GM18519 (cell line): ENCODE results near the gene SETD4.
"Not testable (repeated sequence)": the region's sequence is repeated elsewhere in the genome, so short reads cannot be mapped to it uniquely, and the experiment has no call there.

Experiments used
- ATAC-seq: cut with Tn5 transposase; IDR thresholded peaks from one replicate; pipeline ENCODE4 v1.9.1; 2021; ENCODE audit warnings: mild to moderate bottlenecking, moderate library complexity; ENCODE audit not compliant: unreplicated experiment, low FRiP score

The SETD4 gene

DNA sequence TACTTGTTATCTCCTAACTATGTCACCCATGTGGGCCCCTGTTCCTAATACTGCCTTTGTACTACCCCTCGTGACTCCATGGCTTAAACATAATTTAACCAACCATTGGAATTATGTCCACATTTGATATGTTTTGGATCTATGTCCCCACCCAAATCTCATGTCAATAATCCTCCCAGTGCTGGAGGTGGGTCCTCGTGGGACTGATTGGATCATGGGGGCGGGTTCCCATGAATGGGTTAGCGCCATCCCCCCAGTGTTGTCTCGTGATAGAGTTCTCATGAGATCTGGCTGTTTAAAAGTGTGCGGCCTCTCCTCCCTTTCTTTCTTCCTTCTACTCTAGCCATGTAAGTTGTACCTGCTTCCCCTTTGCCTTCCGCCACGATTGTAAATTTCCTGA, 19.3 kb upstream of the SETD4 start:
- ATAC-seq: no peak

DNA sequence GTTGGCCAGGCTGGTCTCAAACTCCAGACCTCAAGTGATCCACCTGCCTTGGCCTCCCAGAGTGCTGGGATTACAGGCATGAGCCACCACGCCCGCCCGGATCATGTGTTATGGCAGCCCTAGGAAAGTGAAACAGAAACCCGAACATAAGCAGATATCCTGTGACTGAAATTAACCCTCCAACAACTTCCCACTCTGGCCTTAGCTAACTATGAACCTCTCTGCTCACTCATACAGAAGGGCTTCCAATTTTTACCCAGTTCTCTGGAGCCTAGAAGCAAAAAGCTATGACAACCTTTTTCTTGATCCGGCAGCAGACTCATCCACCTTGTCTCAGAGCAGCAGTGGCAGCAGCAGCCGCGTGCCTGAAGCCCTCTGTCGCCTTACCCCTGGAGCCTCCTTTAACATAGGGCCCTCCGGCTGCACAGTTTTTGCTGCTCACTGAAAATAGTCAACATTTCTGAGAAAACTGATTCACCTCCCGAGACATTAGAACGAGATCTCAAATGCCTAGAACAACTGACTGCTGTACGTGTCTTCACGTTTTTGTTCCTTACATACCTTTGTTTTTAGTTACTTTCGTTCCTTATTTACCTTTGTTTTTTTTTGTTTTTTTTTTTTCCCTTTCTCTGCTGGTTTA, 18.8 kb upstream of the SETD4 start:
- no peak for ATAC-seq

DNA sequence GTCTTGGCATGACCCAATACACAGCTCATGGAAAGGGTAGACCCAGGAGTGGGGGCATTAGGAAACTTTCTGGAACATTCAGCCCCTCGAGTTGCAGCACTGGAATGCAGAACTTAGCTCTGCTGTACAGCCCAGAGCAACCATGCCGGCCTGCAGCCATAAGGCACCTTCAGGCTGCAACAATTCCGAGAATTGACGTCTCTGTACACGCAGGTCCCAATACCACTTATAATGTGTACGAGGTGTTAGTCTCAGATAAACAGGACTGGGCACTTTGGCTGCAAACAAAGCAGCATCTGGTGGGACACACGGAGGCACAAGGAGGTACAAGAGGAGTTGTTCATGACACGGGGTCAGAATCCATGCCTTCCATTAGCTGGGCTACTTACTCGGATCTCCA, 17.4 kb upstream of the SETD4 start:
- ATAC-seq: no peak

DNA sequence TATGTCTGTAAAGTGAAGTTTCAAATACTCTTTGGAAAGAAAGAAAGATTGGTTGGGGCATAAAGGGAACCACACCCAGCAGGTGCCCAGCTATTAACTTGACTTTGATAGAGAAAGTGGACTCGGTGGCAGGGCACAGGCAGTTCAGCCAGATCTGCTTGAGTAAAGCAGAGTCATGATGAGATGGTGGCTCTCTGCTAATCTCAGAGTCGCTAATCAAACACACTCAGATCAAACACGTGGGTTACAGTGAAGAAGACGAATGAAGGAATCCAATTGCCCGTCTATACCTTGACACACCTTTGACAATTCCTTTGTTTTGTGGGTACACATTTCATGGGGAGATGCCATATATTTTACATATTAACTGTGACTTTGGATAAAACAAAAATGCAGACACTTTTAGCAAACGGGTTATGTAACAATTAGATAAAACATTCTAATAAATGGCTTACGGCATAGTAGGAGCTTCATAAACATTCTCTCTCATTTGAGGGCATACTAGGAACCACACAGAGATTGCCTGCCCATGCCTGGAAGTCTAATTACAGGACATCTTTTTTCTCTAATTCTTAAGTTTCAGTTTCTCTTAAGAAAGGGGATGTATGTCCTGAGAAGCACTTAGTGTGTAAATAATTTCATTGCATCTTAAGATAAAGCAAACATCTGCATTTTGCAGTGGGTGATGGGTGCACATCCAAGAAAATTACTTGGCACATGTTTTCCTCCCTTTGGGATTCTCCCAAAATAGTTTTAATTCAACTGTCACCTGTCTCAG, 16.7 kb upstream of the SETD4 start:
- no peak for ATAC-seq

DNA sequence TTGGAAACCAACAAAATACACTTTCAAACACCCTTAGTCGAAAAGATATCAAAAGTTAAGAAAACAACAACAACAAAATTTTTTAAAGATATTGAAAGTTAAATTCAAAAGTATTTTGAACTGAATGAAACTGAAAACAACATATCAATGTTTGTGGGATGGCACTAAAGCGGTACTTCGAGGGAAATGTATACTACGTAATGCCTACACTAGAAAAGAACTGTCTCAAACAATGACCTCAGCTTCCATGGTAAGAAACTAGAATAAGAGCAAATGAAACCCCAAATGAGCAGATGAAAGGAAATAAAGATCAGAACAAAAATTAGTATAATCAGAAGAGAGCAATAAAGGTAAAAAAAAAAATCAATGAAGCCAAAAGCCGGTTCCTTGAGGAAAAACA, 15.6 kb upstream of the SETD4 start:
- ATAC-seq: no peak

DNA sequence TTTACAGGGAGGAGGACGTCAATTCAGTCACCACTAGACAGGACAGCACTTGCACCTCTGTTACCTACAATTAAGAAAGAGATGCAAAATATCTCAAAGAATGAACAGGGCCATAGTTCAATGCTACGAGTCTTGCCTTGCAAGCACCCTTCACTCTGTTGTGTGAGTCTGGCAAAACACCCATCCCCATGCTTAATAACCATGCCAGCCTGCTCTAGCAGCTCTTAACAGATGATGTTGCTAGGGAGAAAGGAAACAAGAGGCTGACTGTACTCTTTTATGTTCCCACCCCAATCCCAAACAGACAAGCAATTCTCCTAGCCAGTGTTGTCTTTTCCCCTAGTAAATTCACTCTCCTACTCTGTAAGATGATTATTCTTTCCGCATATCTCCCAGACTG, 14.8 kb upstream of the SETD4 start:
- no peak for ATAC-seq

DNA sequence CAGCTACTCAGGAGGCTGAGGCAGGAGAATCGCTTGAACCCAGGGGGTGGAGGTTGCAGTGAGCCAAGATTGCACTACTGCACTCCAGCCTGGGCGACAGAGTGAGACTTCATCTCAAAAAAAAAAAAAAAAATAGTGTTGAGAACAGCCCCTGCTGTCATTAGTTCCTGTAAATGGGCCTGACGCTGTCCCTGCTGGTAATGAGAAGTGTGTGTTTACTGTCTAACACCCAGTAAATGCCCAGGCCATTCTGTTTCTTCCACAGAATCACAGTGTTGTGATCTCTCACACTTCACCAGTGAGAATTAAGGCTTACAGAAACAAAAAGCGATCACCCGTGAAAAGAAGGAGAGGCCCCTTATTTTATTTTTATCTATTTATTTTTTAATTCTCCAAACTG, 13.6 kb upstream of the SETD4 start:
- ATAC-seq: not testable (repeated sequence)

DNA sequence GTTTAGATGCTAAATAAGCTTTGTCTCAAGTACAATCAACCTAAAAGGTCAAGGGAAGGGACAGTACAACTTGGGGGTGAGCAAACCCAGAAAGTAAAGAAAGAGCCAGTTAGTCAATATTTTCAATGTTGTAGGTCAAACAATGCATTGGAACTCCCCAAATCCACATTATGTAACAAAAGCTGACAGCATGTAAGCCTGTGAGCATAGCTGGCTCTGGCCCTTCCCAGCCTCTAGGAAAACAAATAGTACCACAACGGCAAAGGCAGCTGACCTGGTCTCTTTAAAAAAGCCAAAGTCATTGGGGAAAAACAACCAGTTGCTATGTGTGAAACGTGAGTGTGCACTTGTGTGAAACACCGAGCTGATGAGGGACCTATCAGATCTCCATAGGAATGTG, 12.9 kb upstream of the SETD4 start:
- ATAC-seq: no peak

DNA sequence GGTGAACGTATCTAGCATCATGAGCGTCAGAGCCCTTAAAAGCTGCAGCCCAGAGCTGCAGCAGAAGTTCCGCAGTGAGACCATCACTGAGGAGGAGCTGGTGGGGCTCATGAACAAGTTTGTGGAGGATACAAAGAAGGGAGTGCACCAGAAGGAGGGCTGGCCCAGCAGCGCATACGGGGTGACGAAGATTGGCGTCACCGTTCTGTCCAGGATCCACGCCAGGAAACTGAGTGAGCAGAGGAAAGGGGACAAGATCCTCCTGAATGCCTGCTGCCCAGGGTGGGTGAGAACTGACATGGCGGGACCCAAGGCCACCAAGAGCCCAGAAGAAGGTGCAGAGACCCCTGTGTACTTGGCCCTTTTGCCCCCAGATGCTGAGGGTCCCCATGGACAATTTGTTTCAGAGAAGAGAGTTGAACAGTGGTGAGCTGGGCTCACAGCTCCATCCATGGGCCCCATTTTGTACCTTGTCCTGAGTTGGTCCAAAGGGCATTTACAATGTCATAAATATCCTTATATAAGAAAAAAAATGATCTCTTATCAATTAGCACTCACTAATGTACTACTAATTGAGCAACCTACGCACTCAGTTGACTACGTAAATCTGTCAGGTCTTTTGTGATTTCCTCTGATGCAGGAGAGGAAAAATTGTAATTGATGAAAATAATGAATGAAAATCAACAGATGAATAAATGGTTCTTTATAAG, 12.3 kb upstream of the SETD4 start:
- no peak for ATAC-seq

DNA sequence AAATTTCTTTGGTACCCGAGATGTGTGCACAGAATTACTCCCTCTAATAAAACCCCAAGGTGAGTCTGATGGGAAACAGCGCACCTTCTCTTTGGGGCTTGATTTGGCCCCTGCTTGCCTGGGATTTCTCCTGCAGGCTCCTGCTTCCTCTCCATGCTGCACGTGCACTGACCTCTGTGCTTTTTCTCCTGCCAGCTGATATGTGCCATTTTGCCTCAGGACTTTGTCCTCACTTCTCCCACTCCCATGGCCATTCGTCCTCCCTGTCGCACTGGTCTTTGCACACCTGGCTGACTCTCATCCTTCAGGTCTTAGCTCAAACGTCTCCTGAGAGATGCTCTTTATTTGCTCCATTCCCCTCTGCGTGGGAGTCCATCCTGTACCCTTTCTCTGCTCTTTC, 10.7 kb upstream of the SETD4 start:
- no peak for ATAC-seq

DNA sequence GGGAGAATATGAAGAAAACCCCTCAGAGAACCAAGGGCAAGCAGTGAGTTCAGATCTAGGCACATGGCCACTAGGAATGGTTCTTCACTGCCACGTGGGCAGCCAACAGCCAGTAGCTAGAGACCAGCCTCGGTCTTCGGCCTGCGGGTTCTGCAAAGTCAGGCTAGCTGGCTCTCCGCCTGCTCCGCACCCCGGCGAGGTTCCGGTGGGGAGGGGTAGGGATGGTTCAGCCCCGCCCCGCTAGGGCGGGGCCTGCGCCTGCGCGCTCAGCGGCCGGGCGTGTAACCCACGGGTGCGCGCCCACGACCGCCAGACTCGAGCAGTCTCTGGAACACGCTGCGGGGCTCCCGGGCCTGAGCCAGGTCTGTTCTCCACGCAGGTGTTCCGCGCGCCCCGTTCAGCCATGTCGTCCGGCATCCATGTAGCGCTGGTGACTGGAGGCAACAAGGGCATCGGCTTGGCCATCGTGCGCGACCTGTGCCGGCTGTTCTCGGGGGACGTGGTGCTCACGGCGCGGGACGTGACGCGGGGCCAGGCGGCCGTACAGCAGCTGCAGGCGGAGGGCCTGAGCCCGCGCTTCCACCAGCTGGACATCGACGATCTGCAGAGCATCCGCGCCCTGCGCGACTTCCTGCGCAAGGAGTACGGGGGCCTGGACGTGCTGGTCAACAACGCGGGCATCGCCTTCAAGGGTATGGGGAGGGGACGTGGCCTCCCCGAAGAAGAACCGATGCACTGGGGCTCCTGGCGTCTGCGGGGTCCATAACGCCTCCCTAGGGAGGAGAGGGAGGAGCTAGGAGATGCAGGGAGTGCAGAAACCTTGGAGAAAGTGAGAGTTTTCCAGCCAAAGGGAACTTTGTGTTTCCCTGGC, 9.6 kb upstream of the SETD4 start, which contains the start of gene CBR1:
CBR1 (plus strand) TSS at position 312 of the 871 bp plus-strand sequence; CDS start at position 404, 92 bp downstream.
- peak; percentile 80 for ATAC-seq

DNA sequence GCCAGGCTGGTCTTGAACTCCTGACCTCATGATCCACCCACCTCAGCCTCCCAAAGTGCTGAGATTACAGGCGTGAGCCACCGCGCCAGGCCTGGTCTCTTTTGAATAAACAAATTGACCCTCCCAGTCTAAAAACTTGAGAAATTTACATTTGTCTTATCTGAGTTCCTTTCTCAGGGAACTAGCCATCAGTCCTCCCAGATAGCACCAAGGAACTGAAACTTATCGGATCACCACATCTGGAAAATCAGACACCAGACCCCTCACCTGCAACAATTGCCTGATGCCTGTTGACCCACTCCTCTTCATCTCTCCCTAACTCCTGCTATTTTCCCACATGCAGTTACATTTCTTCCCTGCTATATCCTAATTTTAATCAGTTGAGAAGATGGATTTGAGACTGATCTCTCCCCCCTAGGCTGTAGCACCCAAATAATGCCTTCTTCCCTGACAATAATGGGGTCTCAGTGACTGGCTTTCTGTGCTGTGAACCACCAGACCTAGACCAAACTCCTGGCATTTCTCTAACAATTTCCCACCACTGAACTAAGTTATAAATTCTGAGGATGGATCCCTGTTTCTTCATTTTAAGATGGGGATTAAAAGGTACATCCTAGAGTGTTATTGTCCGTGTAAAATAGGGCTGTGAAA, 8.5 kb upstream of the SETD4 start:
- no peak for ATAC-seq

DNA sequence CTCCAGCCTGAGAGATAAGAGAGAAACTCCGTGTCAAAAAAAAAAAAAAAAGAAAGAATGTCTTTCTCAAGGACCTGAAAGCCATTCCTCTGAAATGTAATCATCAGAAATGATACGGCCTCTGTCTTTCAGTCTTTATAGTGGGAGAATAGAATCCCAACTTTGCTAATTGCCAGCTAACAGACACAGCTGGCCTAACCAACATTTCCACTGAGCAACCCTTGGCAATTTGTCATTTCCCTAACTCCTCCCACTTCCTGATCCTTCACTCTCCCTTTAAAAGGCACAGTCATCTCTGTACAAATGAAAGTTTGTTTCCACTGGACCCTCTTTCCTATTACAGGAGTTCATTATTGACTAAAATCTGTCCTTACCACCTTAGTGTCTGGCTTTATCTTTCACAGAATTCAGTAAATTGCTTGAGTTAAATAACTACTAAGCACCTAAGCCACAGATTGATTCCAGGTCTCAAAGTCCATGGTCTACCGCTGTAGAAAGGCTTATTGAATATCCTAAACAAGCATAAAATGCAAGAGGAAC, 5.2 kb upstream of the SETD4 start:
- no peak for ATAC-seq

DNA sequence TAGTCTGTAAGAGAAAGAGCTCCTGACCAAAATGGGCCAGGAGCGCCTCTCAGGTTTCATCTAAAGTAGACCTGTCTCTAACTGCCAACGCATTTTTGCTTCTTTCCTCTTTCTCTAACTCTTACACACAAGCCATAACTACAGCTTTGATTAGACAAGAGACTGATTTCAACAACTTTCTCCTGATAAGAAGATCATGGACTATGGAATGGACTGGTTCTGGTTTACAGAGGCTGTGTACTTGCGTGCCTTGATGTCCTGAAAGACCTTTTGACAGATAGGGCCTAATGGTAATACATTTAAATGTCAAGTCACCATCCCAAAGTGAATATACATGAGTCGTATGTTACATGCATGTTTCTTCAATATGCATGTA, 3.7 kb upstream of the SETD4 start:
- ATAC-seq: no peak

DNA sequence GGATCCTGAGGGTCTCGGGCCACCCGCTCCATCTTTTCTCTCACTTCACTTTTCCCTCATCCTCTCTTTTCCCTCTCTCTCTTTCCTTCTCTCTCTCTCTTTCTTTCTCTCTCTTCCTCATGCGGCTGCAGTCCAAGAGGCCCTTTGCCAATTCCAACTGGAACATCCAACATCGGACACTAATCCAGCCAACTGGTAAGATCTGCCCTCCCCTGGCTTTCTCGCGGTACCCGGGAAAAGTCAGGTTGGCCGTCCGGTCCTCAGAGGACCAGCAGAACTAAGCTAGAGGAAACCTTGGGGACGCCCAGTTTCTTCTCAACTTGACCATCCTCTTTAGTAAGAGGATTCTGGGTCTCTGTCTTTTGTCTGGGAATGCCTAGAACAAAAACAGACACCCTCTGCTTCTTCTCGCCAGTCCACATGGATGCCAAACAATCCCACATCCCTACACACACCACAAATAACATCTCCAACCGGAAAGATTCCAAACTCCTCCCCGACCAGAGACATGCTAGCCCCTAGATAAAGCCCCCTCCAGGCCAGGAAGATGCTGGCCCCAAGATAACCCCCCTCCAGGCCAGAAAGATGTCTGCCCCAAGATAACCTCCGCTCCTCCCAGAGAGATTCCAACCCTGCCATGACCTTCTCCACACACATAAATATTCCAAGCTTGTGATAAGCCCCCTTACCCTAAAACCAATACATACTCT, 3.2 kb upstream of the SETD4 start:
- no peak for ATAC-seq

DNA sequence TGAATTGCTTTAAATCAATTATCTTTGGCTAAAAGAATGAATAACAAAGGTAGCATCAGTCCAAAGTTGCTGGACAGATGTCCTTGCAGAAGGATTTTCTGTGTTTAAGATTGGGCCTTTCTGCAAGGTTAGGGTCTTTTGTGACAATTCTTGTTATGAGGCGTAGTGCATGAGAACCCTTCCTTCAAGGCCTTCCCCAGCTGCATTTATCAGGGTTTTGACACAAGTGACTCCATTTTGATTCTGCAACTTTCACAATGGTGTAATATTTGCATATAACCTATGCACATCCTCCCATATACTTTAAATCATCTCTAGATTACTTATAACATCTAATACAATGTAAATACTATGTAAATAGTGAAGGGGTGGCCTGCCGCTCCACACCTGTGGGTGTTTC, 1.1 kb upstream of the SETD4 start:
- no peak for ATAC-seq

DNA sequence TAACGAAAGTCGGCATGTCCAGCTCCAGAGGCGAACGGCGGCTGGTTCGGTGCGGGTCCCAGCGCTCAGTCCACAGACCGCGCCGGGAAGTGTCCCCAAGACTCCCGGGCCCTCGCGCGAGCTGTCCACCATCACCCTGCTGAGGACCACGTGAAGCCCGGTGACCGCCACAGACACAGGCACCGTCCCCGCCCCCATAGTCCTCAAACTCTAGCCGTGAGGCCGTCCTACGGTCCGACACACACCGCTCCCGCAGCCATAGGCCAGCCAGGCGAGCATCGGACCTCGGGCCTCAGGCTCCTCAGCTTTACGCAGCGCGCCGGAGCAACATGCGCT, 535 bp downstream of the SETD4 start:
- peak; percentile 11 for ATAC-seq

DNA sequence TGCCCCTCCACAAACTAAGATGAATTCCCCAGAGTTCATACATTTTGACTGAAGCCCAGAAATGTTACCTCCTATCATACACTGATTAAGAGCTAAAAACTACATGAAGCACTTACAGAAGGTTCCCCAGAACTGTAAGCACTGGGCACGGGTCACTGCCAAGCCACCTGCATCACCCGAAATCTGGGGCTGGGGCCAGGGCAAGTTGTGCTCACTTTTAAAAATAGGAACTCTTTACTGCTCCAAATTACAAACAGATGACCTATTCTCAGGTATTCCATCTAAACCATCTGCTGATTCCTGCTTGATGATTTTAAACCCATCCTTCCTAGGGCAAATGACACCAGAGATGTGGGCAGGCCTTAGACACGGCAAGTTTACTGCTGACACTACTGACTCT, 4.8 kb downstream of the SETD4 start:
- no peak for ATAC-seq

DNA sequence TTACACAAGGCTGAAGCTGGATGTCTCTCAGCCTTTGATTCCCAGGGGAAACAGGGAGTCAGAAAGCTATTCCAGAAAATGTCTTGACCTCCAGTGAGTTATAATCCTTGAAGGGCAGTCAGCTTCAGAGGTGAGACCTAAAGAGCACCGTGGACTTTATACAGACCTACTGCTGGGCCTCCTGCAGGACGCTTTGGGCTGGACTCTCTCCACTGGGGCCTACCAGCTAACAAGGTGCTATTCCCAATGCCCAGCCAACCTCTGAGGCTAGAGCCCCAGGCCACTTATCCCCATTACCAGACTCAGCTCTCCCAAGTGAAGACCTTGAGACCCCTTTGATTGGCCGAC, 6.6 kb downstream of the SETD4 start:
- no peak for ATAC-seq
